PC-3 (cell line): Measurements from ENCODE around the gene MAML3. TPM values are rescaled to one million over a fixed set of nuclear protein-coding genes. Genes with fewer than 3 reads are reported as not detected.

ENCODE experiments used
- ATAC-seq: fragments of 200-7000 bp; cut with Tn5 transposase; 2 replicates; pipeline ENCODE4 v1.9.1; 2020; ENCODE audit warnings: mild to moderate bottlenecking, moderate library complexity
- BruUV-seq: library from RNA; stranded (reverse); fragments of 400-500 nt; replicated peaks from 2 replicates; lab custom pipeline; 2021; lab: Mats Ljungman, UMichigan
- CTCF ChIA-PET: fragments of 300-600 bp; sonication (Branson Sonifier 250); formaldehyde crosslinking; loops from one replicate; lab custom pipeline; 2022; ENCODE audit warnings: antibody characterized with exemption; lab: Charles Lee
- POLR2A ChIA-PET: fragments of 300-600 bp; sonication (Branson Sonifier 250); formaldehyde crosslinking; loops from one replicate; lab custom pipeline; 2022; ENCODE audit warnings: antibody characterized with exemption; ENCODE audit not compliant: unreplicated experiment; lab: Charles Lee
- DNase-seq: peaks from one replicate; pipeline ENCODE4 v3.0.0-alpha.2; 2015
- H2AFZ ChIP-seq: fragments of 300-600 bp; sonication (generic); 2 replicates; pipeline ENCODE4 v1.6.0; 2016; ENCODE audit warnings: antibody characterized with exemption, low read length
- H3F3A ChIP-seq: fragments of 300-600 bp; sonication (generic); one replicate; pipeline ENCODE4 v1.6.0; 2017; ENCODE audit warnings: antibody characterized with exemption, low read length, control low read depth, mild to moderate bottlenecking; ENCODE audit not compliant: unreplicated experiment
- H3K27ac ChIP-seq: fragments of 300-600 bp; sonication (generic); 2 replicates; pipeline ENCODE4 v1.5.1; 2016; ENCODE audit warnings: mild to moderate bottlenecking, low read length
- H3K27me3 ChIP-seq: fragments of 300-600 bp; sonication (generic); 2 replicates; pipeline ENCODE4 v1.6.1; 2016; ENCODE audit warnings: low read length, mixed read lengths
- H3K36me3 ChIP-seq: fragments of 300-600 bp; sonication (generic); 2 replicates; pipeline ENCODE4 v1.6.1; 2016; ENCODE audit warnings: low read depth, mixed run types, low read length, mixed read lengths
- H3K4me1 ChIP-seq: fragments of 300-600 bp; sonication (generic); 2 replicates; pipeline ENCODE4 v1.5.1; 2016; ENCODE audit warnings: low read length; ENCODE audit not compliant: insufficient read depth
- H3K4me2 ChIP-seq: fragments of 300-600 bp; sonication (generic); 2 replicates; pipeline ENCODE4 v1.6.0; 2016; ENCODE audit warnings: low read length
- H3K4me3 ChIP-seq: fragments of 300-600 bp; sonication (generic); 2 replicates; pipeline ENCODE4 v1.5.1; 2016; ENCODE audit warnings: mild to moderate bottlenecking, low read length, mixed read lengths
- H3K79me2 ChIP-seq: fragments of 300-600 bp; sonication (generic); 2 replicates; pipeline ENCODE4 v1.6.1; 2017; ENCODE audit warnings: low read length, mixed read lengths
- H3K9ac ChIP-seq: fragments of 300-600 bp; sonication (generic); 2 replicates; pipeline ENCODE4 v1.6.0; 2016; ENCODE audit warnings: mild to moderate bottlenecking, low read length
- H3K9me2 ChIP-seq: fragments of 300-600 bp; sonication (generic); replicated peaks from 2 replicates; pipeline ENCODE4 v1.6.1; 2016; ENCODE audit warnings: mixed run types, low read length, mixed read lengths
- H3K9me3 ChIP-seq: fragments of 300-600 bp; sonication (generic); 2 replicates; pipeline ENCODE4 v1.6.1; 2016; ENCODE audit warnings: low read length, mixed read lengths
- H4K20me1 ChIP-seq: fragments of 300-600 bp; sonication (generic); 2 replicates; pipeline ENCODE4 v1.6.1; 2016; ENCODE audit warnings: low read length, mixed read lengths
- CTCF ChIP-seq: fragments of 300-600 bp; sonication (generic); conservative IDR thresholded peaks from 2 replicates; pipeline ENCODE4 v1.5.1; 2017; ENCODE audit warnings: antibody characterized with exemption, low read depth, mild to moderate bottlenecking, low read length
- EZH2 ChIP-seq: fragments of 300-600 bp; sonication (generic); IDR thresholded peaks from one replicate; pipeline ENCODE4 v1.6.1; 2017; ENCODE audit warnings: antibody characterized with exemption, mild to moderate bottlenecking, low read length; ENCODE audit not compliant: unreplicated experiment
- EZH2phosphoT487 ChIP-seq: fragments of 300-600 bp; sonication (generic); IDR thresholded peaks from 2 replicates; pipeline ENCODE4 v1.6.1; 2018; ENCODE audit warnings: mild to moderate bottlenecking, antibody characterized with exemption, low read length, borderline replicate concordance
- intact Hi-C: fragments of 100-400 bp; cut with micrococcal nuclease; formaldehyde crosslinking; loops from 2 replicates; pipeline ENCODE4 v1.9.0; 2023
- total RNA-seq: library from RNA; depleted of rRNA; stranded (reverse); fragments of >200 nt; gene quantifications from 2 replicates; pipeline ENCODE4 v1.2.3, GENCODE V29; 2014

The MAML3 gene
- total RNA-seq, 1 experiment from 2014 or later = 4.3 TPM

GRCh38 chr4:139833151-139833910 lies 320.7 kb downstream of the MAML3 start:
- Histone ChIP-seq H3K4me3 (no peak overlapping the region), H3K9me3 (no peaks in the 10 kb centered on the region), H3K36me3 (no peaks in the 10 kb centered on the region), H3K4me1 (no peaks in the 10 kb centered on the region), H3K4me2 (no peak overlapping the region), H3K27ac (no peak overlapping the region), H4K20me1 (no peaks in the 10 kb centered on the region), H3F3A (no peaks in the 10 kb centered on the region), H2AFZ (no peak overlapping the region), H3K79me2 (no peaks in the 10 kb centered on the region), H3K9ac (no peak overlapping the region), H3K27me3 (no peaks in the 10 kb centered on the region), H3K9me2 (no peaks in the 10 kb centered on the region)
- ChIA-PET CTCF (no interaction called here), POLR2A (no interaction called here)
- no TSS peak for BruUV-seq
- ATAC-seq = no peak
- intact Hi-C loops = no loop called here
- TF ChIP-seq EZH2 (no peak), EZH2phosphoT487 (no peak), CTCF (no peak)
- no peak for DNase-seq

GRCh38 chr4:139828966-139829664 lies 324.9 kb downstream of the MAML3 start:
- TF ChIP-seq EZH2 (no peak), CTCF (no peak), EZH2phosphoT487 (no peak)
- H3K9ac ChIP-seq = no peak overlapping the region
- no peaks in the 10 kb centered on the region for H3F3A ChIP-seq
- H3K79me2 ChIP-seq = no peaks in the 10 kb centered on the region
- DNase-seq = no peak
- H3K4me3 ChIP-seq = no peak overlapping the region
- POLR2A ChIA-PET = no interaction called here
- H4K20me1 ChIP-seq = no peaks in the 10 kb centered on the region
- H3K4me2 ChIP-seq = no peak overlapping the region
- H3K4me1 ChIP-seq = no peaks in the 10 kb centered on the region
- CTCF ChIA-PET = no interaction called here
- no peaks in the 10 kb centered on the region for H3K9me3 ChIP-seq
- no peaks in the 10 kb centered on the region for H3K27me3 ChIP-seq
- no peak overlapping the region for H2AFZ ChIP-seq
- intact Hi-C loops = no loop called here
- no peak for ATAC-seq
- BruUV-seq = no TSS peak
- no peaks in the 10 kb centered on the region for H3K36me3 ChIP-seq
- no peak overlapping the region for H3K27ac ChIP-seq
- H3K9me2 ChIP-seq = no peaks in the 10 kb centered on the region

GRCh38 chr4:139826426-139826825 lies 327.6 kb downstream of the MAML3 start:
- no peak overlapping the region for H2AFZ ChIP-seq
- BruUV-seq = no TSS peak
- no peak overlapping the region for H3K27ac ChIP-seq
- H3K9me2 ChIP-seq = no peaks in the 10 kb centered on the region
- ChIA-PET CTCF (no interaction called here), POLR2A (no interaction called here)
- H3K27me3 ChIP-seq = no peaks in the 10 kb centered on the region
- H4K20me1 ChIP-seq = no peaks in the 10 kb centered on the region
- intact Hi-C loops = no loop called here
- no peaks in the 10 kb centered on the region for H3K4me1 ChIP-seq
- no peaks in the 10 kb centered on the region for H3K36me3 ChIP-seq
- no peaks in the 10 kb centered on the region for H3K9me3 ChIP-seq
- no peaks in the 10 kb centered on the region for H3F3A ChIP-seq
- no peaks in the 10 kb centered on the region for H3K79me2 ChIP-seq
- ATAC-seq = no peak
- no peak overlapping the region for H3K9ac ChIP-seq
- no peak overlapping the region for H3K4me2 ChIP-seq
- TF ChIP-seq EZH2 = no peak
- TF ChIP-seq CTCF = no peak
- TF ChIP-seq EZH2phosphoT487 = no peak
- no peak for DNase-seq
- H3K4me3 ChIP-seq = no peak overlapping the region
